Measurements from ENCODE around the gene KLHL36.
"Not testable (repeated sequence)": the region's sequence is repeated elsewhere in the genome, so short reads cannot be mapped to it uniquely, and the experiment has no call there.

Gene KLHL36

DNA sequence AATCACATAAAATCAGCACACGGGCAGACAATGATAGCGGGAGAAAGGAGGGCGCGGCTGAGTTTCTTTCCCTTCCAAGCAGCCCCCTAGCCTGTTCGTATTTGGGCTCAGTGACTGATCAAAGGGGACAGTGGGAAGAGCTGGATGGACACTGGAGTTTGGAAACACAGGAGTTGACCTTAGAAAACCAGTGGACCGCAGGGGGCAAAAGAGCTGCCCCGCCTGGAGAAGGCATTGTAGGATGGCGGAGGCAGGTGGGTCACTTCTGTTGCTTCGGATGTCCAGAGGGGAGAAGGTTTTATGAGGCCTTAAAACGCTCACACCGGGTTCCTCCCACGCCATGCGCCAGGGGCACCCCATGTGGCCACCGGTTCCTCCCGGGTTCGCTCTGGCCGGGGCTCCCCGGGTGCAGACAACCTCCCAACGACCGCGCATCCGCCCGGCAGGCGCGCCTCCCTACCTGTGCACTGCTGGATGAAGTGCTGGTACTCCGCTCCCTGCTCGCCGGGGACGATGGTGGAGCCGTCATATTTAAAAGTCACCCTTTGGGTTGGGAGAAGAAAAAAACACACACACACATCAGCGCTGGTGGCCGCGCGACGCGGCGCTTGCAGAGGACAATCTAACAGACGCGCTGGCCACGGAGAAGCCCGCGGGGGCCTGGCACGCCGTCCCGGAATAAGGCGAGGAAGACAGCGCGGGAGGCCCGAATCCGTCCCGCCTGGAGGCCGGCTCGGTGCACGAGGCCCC lies 31.1 kb upstream of the KLHL36 start:
- Histone ChIP-seq H3K4me1 (ENCODE audit: low read depth, poor library complexity, severe bottlenecking) (peaks cover 7% of the 10 kb centered on the region), H3K4me3 (IDR thresholded peaks at IDR 0.05; ENCODE audit: insufficient read depth, low read depth, low read length) (no peak overlapping the region), H2AFZ (ENCODE audit: low read depth) (peak overlapping the region; percentile 67), H4K20me1 (ENCODE audit: insufficient read depth) (no peaks in the 10 kb centered on the region), H3K27me3 (ENCODE audit: insufficient read depth, low read depth) (peaks cover 66% of the 10 kb centered on the region), H3K79me2 (ENCODE audit: insufficient read depth, low read depth) (no peaks in the 10 kb centered on the region), H3K27ac (no peak overlapping the region), H3K9ac (no peak overlapping the region), H3K4me2 (peak overlapping the region; percentile 68), H3K36me3 (ENCODE audit: insufficient read depth) (no peaks in the 10 kb centered on the region)
- TF ChIP-seq, protein P1, sequence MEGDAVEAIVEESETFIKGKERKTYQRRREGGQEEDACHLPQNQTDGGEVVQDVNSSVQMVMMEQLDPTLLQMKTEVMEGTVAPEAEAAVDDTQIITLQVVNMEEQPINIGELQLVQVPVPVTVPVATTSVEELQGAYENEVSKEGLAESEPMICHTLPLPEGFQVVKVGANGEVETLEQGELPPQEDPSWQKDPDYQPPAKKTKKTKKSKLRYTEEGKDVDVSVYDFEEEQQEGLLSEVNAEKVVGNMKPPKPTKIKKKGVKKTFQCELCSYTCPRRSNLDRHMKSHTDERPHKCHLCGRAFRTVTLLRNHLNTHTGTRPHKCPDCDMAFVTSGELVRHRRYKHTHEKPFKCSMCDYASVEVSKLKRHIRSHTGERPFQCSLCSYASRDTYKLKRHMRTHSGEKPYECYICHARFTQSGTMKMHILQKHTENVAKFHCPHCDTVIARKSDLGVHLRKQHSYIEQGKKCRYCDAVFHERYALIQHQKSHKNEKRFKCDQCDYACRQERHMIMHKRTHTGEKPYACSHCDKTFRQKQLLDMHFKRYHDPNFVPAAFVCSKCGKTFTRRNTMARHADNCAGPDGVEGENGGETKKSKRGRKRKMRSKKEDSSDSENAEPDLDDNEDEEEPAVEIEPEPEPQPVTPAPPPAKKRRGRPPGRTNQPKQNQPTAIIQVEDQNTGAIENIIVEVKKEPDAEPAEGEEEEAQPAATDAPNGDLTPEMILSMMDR (conservative IDR thresholded peaks at IDR 0.05; ENCODE audit: low read depth, low read length) = no peak

DNA sequence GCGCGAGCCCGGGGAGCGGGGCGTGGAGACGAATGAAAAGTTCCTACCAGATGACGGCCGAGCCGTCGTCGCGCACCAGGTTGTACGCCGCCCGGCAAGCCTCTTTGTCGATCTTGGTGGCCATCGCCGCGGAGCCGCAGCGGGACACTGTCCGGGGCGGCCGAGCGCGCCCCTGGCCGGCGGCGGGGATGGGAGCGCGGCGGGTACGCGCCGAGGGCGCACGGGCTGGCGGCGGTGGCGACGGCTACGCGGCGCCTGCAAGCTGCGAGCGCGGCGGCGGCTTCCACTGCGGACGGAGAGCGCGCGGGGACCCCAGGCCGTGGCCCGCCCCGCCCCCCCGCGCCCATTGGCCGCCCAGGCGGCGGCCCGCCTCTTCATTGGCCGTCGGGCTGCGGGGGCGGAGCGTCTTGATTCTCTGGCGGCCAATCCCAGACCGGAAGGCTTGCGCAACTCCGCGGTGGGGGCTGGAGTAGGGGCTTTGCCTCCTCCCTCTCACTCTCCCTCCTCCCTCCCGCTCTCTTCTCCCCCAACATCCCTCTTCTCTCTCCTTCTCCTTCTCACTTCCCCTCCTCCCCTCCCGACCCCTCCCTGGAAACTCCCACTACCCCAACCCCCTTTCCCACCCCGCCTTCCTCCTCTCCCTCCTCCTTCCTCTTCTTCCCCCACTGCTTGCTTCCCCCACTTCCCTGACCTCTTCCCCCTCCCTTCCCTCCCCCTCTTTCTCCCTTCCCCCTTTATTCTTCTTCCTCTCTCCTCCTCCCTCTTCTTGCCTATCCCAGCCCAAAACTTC lies 30.3 kb upstream of the KLHL36 start, which contains the start of gene COTL1:
TSS of gene COTL1 (minus strand) at position 288 of the 790 bp plus-strand sequence. CDS start at position 124, 164 bp downstream.
- H3K27ac ChIP-seq = no peak within 1 kb of the TSS
- TF ChIP-seq, protein P1 (conservative IDR thresholded peaks at IDR 0.05; ENCODE audit: low read depth, low read length) = no peak
- H3K36me3 ChIP-seq (ENCODE audit: insufficient read depth) = no peaks in the 10 kb centered on the region
- no peaks in the 10 kb centered on the region for H3K79me2 ChIP-seq (ENCODE audit: insufficient read depth, low read depth)
- no peak within 1 kb of the TSS for H3K9ac ChIP-seq
- H3K4me3 ChIP-seq (IDR thresholded peaks at IDR 0.05; ENCODE audit: insufficient read depth, low read depth, low read length) = no peak within 1 kb of the TSS
- H3K27me3 ChIP-seq (ENCODE audit: insufficient read depth, low read depth) = peaks cover 64% of the 10 kb centered on the region
- H3K4me1 ChIP-seq (ENCODE audit: low read depth, poor library complexity, severe bottlenecking) = peaks cover 7% of the 10 kb centered on the region
- H4K20me1 ChIP-seq (ENCODE audit: insufficient read depth) = no peaks in the 10 kb centered on the region
- H2AFZ ChIP-seq (ENCODE audit: low read depth) = peak within 1 kb of the TSS; percentile 67
- peak within 1 kb of the TSS; percentile 68 for H3K4me2 ChIP-seq

DNA sequence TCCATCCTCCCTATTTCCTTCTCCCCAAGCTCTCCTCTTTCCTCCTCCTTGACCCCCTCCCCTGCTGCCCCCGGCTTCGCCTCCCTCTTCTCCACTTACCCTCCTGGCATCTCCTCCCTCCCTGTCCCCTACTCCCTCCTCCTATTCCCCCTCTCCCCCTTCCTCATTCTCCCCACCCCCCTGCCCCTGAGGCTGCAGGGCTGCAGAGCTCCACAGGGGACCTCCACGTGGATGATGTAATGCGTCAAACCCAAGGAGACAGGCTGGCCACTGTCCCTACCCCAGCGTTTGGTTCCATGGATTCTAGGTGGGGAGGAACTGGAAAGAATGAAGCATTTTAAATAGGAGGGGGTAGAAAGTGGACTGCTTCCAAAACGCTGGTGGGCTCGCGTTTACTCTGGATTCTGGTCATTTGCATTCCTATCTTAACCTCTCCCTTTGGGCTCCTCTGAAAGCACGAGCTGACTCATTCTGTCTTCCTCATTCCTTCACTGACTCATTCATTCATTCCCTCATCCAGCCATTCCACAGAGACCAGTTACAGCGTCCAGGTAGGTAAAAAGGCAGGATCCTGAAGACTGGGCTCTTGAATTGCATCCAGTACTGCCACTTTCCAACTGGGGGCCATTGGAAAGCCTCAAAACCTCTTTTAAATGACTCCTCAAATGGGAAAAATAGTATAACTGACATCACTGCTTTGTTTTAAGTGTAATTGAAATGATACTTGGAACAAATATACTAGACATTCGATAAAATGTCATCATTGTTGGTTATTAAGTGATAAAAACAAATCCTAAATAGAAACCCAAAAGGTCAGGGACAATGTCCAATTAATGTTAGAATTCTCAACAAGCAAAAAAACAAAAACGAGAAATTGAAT lies 29.5 kb upstream of the KLHL36 start:
- H3K4me3 ChIP-seq (IDR thresholded peaks at IDR 0.05; ENCODE audit: insufficient read depth, low read depth, low read length) = no peak overlapping the region
- no peak overlapping the region for H2AFZ ChIP-seq (ENCODE audit: low read depth)
- peaks cover 59% of the 10 kb centered on the region for H3K27me3 ChIP-seq (ENCODE audit: insufficient read depth, low read depth)
- TF ChIP-seq, protein P1 (conservative IDR thresholded peaks at IDR 0.05; ENCODE audit: low read depth, low read length) = no peak
- H3K4me2 ChIP-seq = no peak overlapping the region
- no peak overlapping the region for H3K27ac ChIP-seq
- peaks cover 7% of the 10 kb centered on the region for H3K4me1 ChIP-seq (ENCODE audit: low read depth, poor library complexity, severe bottlenecking)
- no peak overlapping the region for H3K9ac ChIP-seq
- H3K36me3 ChIP-seq (ENCODE audit: insufficient read depth) = no peaks in the 10 kb centered on the region
- H3K79me2 ChIP-seq (ENCODE audit: insufficient read depth, low read depth) = no peaks in the 10 kb centered on the region
- no peaks in the 10 kb centered on the region for H4K20me1 ChIP-seq (ENCODE audit: insufficient read depth)

DNA sequence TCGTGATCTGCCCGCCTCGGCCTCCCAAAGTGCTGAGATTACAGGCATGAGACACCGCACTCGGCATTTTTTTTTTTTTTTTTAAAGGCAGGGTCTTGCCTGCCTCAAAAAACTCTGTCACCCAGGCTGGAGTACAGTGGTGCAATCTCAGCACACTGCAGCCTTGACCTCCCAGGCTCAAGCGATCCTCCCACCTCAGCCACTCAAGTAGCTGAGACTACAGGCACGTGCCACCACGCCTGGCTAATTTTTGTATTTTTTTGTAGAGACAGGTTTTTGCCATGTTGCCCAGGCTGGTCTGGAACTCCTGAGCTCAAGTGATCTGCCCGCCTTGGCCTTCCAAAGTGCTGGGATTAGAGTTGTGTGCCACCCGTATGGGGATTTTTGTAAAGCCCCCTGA lies 27.4 kb upstream of the KLHL36 start:
- not testable (repeated sequence) for H3K4me3 ChIP-seq (IDR thresholded peaks at IDR 0.05; ENCODE audit: insufficient read depth, low read depth, low read length); H2AFZ ChIP-seq (ENCODE audit: low read depth); H3K4me2 ChIP-seq; H3K36me3 ChIP-seq (ENCODE audit: insufficient read depth); H3K79me2 ChIP-seq (ENCODE audit: insufficient read depth, low read depth); H3K27ac ChIP-seq; H3K9ac ChIP-seq; H4K20me1 ChIP-seq (ENCODE audit: insufficient read depth); H3K4me1 ChIP-seq (ENCODE audit: low read depth, poor library complexity, severe bottlenecking)
- H3K27me3 ChIP-seq (ENCODE audit: insufficient read depth, low read depth) = peaks cover 39% of the 10 kb centered on the region
